ENCODE measurements around the gene HTR7. TPM values are rescaled to one million over a fixed set of nuclear protein-coding genes. Genes with fewer than 3 reads are reported as not detected.
"Not testable (repeated sequence)": the region's sequence is repeated elsewhere in the genome, so short reads cannot be mapped to it uniquely, and the experiment has no call there.

The HTR7 gene
- under 1 TPM in 1 of 2 experiments, not detected in 1; 0.08 TPM for total RNA-seq

DNA sequence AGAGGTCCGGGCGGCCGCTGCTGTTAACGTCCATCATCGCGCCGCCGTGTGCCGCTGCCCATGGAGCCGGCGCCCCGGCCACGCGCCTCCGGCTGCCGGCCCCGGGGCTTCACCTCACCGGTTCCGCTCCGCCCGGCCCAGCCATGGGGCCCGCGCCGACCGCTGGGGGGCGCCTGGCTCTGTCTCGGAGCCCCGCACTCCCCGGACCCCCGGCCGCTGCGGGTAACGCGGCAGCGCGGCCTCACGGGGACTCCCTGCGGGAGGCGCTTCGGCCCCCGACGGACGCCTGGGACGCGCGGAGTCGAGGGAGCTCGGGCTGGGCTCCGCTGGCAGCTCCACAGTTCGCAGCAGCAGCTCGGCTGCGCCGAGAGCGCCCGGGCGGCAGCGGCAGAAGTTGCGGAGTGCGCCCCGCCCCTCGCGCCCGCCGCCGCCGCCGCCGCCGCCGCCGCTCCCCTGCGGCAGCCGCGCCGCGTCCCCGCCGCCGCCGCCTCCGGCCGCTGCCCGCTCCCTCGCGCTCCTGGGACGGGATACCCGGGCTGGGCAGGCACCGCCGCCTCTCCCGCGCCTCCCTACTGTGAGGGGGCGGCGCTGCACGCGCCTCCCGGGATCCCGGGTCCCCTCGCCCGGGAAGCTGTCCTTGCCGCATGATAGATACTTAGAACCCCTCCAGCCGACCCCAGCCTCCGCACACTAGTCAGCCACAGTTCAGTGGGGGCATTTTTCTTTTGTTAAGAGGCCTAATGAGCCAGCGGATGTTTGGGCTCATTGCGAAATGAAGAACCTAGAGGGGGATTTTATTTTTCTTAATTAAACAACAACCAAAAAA lies at the start of gene HTR7:
TSS of gene HTR7 (minus strand) at position 405 of the 826 bp plus-strand sequence. CDS start at position 37, 368 bp downstream.
- H3K4me3 Mint-ChIP-seq: peak within 1 kb of the TSS; percentile 78
- H3K27ac Mint-ChIP-seq: no peak within 1 kb of the TSS
- CTCF ChIA-PET: interaction anchor here (0.7 to 1.6 kb wide), 5 partner anchors 8 to 393 kb away, joined by 3 to 7 read pairs (median 4); partner anchors contain the start of gene RPP30
- no peaks in the 10 kb centered on the region for H3K36me3 Mint-ChIP-seq (ENCODE audit: low read depth)
- POLR2A ChIA-PET: interaction anchor here (1.3 kb wide), 1 partner anchor 14 kb away, joined by 5 read pairs; the partner anchor contains the start of gene RPP30
- H3K27me3 Mint-ChIP-seq: peaks cover 71% of the 10 kb centered on the region
- peak; percentile 55 for DNase-seq
- no peaks in the 10 kb centered on the region for H3K9me3 Mint-ChIP-seq
- H3K4me1 Mint-ChIP-seq: peaks cover 21% of the 10 kb centered on the region

- peaks cover 19% of the 10 kb centered on the region for H3K36me3 Mint-ChIP-seq (ENCODE audit: low read depth)
- POLR2A ChIA-PET: interaction anchor here (1.7 kb wide), 1 partner anchor 35 kb away, joined by 3 read pairs; the partner anchor contains the start of gene RPP30
- CTCF ChIA-PET: no interaction called here
- no peak overlapping the region for H3K27ac Mint-ChIP-seq
- H3K27me3 Mint-ChIP-seq: no peaks in the 10 kb centered on the region
- H3K9me3 Mint-ChIP-seq: no peaks in the 10 kb centered on the region
- H3K4me1 Mint-ChIP-seq: peaks cover 13% of the 10 kb centered on the region
- no peak for DNase-seq
- no peak overlapping the region for H3K4me3 Mint-ChIP-seq
These were observed 48.8 kb upstream of the HTR7 start for GRCh38 chr10:90906596-90906995.

DNA sequence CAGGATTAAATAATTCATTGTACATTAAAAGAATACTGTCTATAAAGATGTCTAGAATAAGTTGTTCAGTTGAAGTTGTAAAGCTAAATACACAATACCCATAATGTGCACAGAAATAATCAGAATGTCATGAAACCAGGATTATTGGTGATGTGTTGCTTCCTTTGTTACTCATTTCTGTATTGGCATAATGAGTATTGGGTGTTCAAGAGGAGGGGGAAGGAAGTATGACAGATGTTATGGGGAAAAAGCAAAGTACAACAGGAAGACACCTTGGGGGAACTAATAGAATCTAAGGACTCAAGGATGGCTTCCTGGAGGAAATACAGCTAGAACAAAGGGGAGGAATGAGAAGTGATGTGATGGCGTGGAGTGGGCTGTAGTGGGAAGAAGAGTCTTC lies 48.1 kb upstream of the HTR7 start:
- POLR2A ChIA-PET: interaction anchor here (1.7 kb wide), 1 partner anchor 34 kb away, joined by 3 read pairs; the partner anchor contains the start of gene RPP30
- no peaks in the 10 kb centered on the region for H3K9me3 Mint-ChIP-seq
- no peak overlapping the region for H3K4me3 Mint-ChIP-seq
- DNase-seq: no peak
- peaks cover 13% of the 10 kb centered on the region for H3K4me1 Mint-ChIP-seq
- CTCF ChIA-PET: no interaction called here
- no peaks in the 10 kb centered on the region for H3K27me3 Mint-ChIP-seq
- H3K36me3 Mint-ChIP-seq (ENCODE audit: low read depth): peaks cover 19% of the 10 kb centered on the region
- H3K27ac Mint-ChIP-seq: no peak overlapping the region

- Mint-ChIP-seq H3K36me3 (ENCODE audit: low read depth) (peaks cover 38% of the 10 kb centered on the region), H3K4me1 (peaks cover 12% of the 10 kb centered on the region)
- CTCF ChIA-PET: interaction anchor here (0.8 to 1.2 kb wide), 2 partner anchors 15 to 18 kb away, joined by 3 to 7 read pairs; no protein-coding TSS in a partner anchor
- H3K4me3 Mint-ChIP-seq, H3K27me3 Mint-ChIP-seq, DNase-seq, H3K9me3 Mint-ChIP-seq, H3K27ac Mint-ChIP-seq, POLR2A ChIA-PET: not testable (repeated sequence)
These were observed 39.1 kb upstream of the HTR7 start for GRCh38 chr10:90896916-90897315.

- H3K9me3 Mint-ChIP-seq: no peaks in the 10 kb centered on the region
- H3K27me3 Mint-ChIP-seq: no peaks in the 10 kb centered on the region
- no peak overlapping the region for H3K27ac Mint-ChIP-seq
- H3K4me3 Mint-ChIP-seq: no peak overlapping the region
- ChIA-PET POLR2A (interaction anchor here (2.8 kb wide), 1 partner anchor 21 kb away, joined by 11 read pairs; the partner anchor contains the start of gene RPP30), CTCF (interaction anchor here (1.9 to 2.4 kb wide), 2 partner anchors 14 to 19 kb away, joined by 5 to 9 read pairs; no protein-coding TSS in a partner anchor)
- H3K36me3 Mint-ChIP-seq (ENCODE audit: low read depth): peaks cover 57% of the 10 kb centered on the region
- H3K4me1 Mint-ChIP-seq: peaks cover 12% of the 10 kb centered on the region
- no peak for DNase-seq
These were observed 35.4 kb upstream of the HTR7 start for GRCh38 chr10:90893190-90893589.

DNA sequence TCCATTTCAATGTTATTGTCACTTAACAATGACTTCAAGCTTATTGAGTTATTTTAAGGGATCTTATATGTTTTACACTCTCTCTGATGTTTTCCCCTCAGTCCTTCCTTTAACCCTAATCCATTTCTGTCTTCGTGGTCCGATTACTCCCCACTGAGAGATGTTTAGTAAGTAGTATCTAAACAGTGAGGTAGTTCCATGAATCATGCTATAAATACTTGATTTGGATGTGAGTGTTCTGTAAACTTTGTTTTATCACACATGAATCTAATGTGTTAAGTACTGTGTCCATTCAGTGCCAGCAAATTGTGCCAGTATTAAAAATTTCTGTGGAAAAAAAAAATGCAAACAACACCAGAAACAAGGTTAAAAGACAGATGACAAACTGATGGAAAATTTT lies 32.5 kb upstream of the HTR7 start:
- Mint-ChIP-seq H3K27ac (no peak overlapping the region), H3K27me3 (no peaks in the 10 kb centered on the region), H3K36me3 (ENCODE audit: low read depth) (peaks cover 59% of the 10 kb centered on the region), H3K9me3 (no peaks in the 10 kb centered on the region), H3K4me3 (no peak overlapping the region), H3K4me1 (no peaks in the 10 kb centered on the region)
- ChIA-PET POLR2A (interaction anchor here (0.8 kb wide), 1 partner anchor 117 kb away, joined by 3 read pairs; no protein-coding TSS in a partner anchor), CTCF (interaction anchor here (1.5 kb wide), 1 partner anchor 11 kb away, joined by 7 read pairs; no protein-coding TSS in a partner anchor)
- DNase-seq: no peak

DNA sequence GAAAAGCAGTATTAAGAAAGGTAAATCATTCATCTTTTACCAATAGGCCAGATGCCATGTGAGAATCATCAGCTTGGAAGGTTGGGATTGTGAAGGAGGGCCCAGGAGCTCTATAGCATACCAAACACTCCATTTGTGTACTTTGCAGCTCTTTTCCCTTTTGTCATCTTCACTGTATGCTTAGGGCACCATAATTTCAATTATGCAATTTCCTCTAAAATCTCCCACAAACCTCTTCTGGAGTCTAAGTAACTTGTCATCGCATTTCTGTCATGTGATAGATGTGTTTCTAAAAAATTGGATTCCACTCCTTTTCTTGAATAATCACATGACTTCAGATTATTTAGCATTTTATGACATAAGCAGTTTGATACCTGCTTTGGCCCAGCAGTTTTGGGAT lies 31.8 kb upstream of the HTR7 start:
- H3K9me3 Mint-ChIP-seq: no peaks in the 10 kb centered on the region
- CTCF ChIA-PET: interaction anchor here (0.9 to 1.5 kb wide), 3 partner anchors 10 to 361 kb away, joined by 3 to 7 read pairs (median 4); no protein-coding TSS in a partner anchor
- peaks cover 56% of the 10 kb centered on the region for H3K36me3 Mint-ChIP-seq (ENCODE audit: low read depth)
- no peak overlapping the region for H3K27ac Mint-ChIP-seq
- H3K27me3 Mint-ChIP-seq: no peaks in the 10 kb centered on the region
- POLR2A ChIA-PET: interaction anchor here (0.8 kb wide), 1 partner anchor 117 kb away, joined by 3 read pairs; no protein-coding TSS in a partner anchor
- H3K4me3 Mint-ChIP-seq: no peak overlapping the region
- no peak for DNase-seq
- no peaks in the 10 kb centered on the region for H3K4me1 Mint-ChIP-seq

DNA sequence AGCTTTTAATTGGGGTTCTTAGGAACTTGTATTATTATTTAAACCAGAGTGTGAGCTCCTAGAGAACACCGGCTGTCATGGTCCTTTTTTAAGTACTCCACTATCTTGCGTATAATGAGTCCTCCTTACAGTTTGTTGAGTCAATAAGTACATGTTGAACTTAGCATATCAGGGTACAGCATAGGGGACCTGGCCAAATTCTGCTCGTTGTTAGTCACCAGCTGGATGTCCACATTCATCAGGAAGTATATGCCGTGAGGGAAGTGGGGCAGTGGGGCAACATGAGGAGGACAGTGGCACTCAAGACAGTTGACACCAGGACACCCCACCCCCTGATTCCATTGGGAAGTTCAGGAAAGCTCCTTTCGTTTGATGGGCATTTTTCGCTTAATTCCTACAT lies 30.5 kb upstream of the HTR7 start:
- Mint-ChIP-seq H3K9me3 (no peaks in the 10 kb centered on the region), H3K4me3 (no peak overlapping the region), H3K27me3 (no peaks in the 10 kb centered on the region), H3K36me3 (ENCODE audit: low read depth) (peaks cover 51% of the 10 kb centered on the region), H3K27ac (no peak overlapping the region), H3K4me1 (no peaks in the 10 kb centered on the region)
- DNase-seq: no peak
- ChIA-PET CTCF (interaction anchor here (0.7 to 1.9 kb wide), 4 partner anchors 9 to 853 kb away, joined by 3 to 10 read pairs (median 4); no protein-coding TSS in a partner anchor), POLR2A (interaction anchor here (1.0 kb wide), 1 partner anchor 17 kb away, joined by 3 read pairs; the partner anchor contains the start of gene RPP30)

DNA sequence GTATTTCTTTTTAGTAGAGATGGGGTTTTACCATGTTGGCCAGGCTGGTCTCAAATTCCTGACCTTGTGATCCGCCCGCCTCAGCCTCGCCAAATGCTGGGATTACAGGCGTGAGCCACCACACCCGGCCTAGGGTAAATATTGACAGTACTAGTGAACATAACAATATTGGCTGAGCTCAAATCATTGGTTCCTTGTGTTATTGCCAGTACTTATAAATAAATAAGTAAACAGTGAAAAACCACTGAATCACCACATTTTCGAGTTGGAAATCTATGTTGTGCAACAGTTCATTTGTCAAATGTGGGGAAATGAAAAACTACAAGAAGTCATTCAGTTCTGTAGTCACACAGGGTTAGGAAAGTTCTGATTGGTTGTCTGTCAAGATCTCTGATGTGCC lies 29.7 kb upstream of the HTR7 start:
- Mint-ChIP-seq H3K4me1 (no peaks in the 10 kb centered on the region), H3K9me3 (no peaks in the 10 kb centered on the region), H3K4me3 (no peak overlapping the region), H3K27me3 (no peaks in the 10 kb centered on the region), H3K36me3 (ENCODE audit: low read depth) (peaks cover 50% of the 10 kb centered on the region), H3K27ac (no peak overlapping the region)
- POLR2A ChIA-PET: interaction anchor here (1.0 kb wide), 1 partner anchor 16 kb away, joined by 3 read pairs; the partner anchor contains the start of gene RPP30
- CTCF ChIA-PET: interaction anchor here (1.9 kb wide), 1 partner anchor 8 kb away, joined by 10 read pairs; no protein-coding TSS in a partner anchor
- DNase-seq: no peak

- Mint-ChIP-seq H3K4me1 (no peaks in the 10 kb centered on the region), H3K9me3 (no peaks in the 10 kb centered on the region), H3K27me3 (no peaks in the 10 kb centered on the region), H3K36me3 (ENCODE audit: low read depth) (peaks cover 33% of the 10 kb centered on the region), H3K27ac (no peak overlapping the region), H3K4me3 (no peak overlapping the region)
- DNase-seq: no peak
- CTCF ChIA-PET: interaction anchor here (1.6 kb wide), 1 partner anchor 750 kb away, joined by 3 read pairs; no protein-coding TSS in a partner anchor
- POLR2A ChIA-PET: no interaction called here
These were observed 27.3 kb upstream of the HTR7 start for GRCh38 chr10:90885176-90885575.

- Mint-ChIP-seq H3K27me3 (no peaks in the 10 kb centered on the region), H3K9me3 (no peaks in the 10 kb centered on the region), H3K36me3 (ENCODE audit: low read depth) (peaks cover 34% of the 10 kb centered on the region), H3K4me3 (no peak overlapping the region), H3K27ac (no peak overlapping the region), H3K4me1 (peaks cover 5% of the 10 kb centered on the region)
- POLR2A ChIA-PET: no interaction called here
- DNase-seq: no peak
- CTCF ChIA-PET: interaction anchor here (0.6 to 1.6 kb wide), 2 partner anchors 27 to 751 kb away, joined by 3 read pairs; no protein-coding TSS in a partner anchor
These were observed 26.6 kb upstream of the HTR7 start for GRCh38 chr10:90884431-90884830.

- not testable (repeated sequence) for H3K27me3 Mint-ChIP-seq, H3K4me3 Mint-ChIP-seq, DNase-seq, H3K9me3 Mint-ChIP-seq
- peaks cover 14% of the 10 kb centered on the region for H3K4me1 Mint-ChIP-seq
- ChIA-PET CTCF (interaction anchor here (0.6 to 2.2 kb wide), 16 partner anchors 8 to 381 kb away, joined by 3 to 13 read pairs (median 6); partner anchors contain the start of genes HTR7 and RPP30), POLR2A (interaction anchor here (0.7 kb wide), 1 partner anchor 321 kb away, joined by 3 read pairs; no protein-coding TSS in a partner anchor)
- peaks cover 25% of the 10 kb centered on the region for H3K36me3 Mint-ChIP-seq (ENCODE audit: low read depth)
- H3K27ac Mint-ChIP-seq: peak overlapping the region; percentile 36
These were observed 22.4 kb upstream of the HTR7 start for GRCh38 chr10:90880059-90880719.

Data from activated CD4-positive, alpha-beta memory T cell treated with anti-CD3 and anti-CD28 coated beads, Interleukin-2, amount 10 ng/mL, durations not matched to agents 7 days and 5 days (primary cell).